ENCODE measurements around the gene GPRIN2.
"Not testable (repeated sequence)": the region's sequence is repeated elsewhere in the genome, so short reads cannot be mapped to it uniquely, and the experiment has no call there.

GPRIN2 gene

DNA sequence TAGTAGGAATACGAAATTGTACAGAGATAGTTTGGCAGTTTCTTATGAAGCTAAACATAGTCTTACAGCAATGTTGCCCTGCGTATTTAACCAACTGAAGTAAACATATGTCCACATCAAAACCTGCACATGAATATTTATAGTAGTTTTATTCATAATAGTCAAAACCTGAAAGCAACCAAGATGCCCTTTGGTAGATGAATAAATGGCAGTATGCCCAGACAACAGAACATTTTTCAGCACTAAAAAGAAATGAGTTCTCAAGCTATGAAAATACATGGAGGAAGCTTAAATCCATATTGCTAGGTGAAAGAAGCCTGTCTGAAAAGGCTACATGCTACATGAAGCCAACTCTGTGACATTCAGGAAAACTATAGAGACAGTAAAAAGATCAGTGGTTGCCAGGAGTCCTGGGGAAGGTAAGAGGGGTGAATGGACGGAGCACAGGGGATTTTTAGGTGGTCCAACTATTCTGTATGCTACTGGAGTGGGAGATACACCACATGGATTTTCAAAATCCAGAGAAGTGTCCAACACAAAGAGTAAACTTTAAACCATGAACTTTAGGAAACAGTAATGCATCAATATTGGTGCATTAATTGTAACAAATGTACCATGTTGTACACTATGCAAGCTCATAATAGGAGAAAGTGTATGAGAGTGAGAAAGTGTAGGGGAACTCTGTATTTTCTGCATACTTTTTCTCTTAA is 17.6 kb downstream of the GPRIN2 start:
- DNase-seq (ENCODE audit: insufficient read length, low spot score) (no peak), FAIRE-seq (no peak)

DNA sequence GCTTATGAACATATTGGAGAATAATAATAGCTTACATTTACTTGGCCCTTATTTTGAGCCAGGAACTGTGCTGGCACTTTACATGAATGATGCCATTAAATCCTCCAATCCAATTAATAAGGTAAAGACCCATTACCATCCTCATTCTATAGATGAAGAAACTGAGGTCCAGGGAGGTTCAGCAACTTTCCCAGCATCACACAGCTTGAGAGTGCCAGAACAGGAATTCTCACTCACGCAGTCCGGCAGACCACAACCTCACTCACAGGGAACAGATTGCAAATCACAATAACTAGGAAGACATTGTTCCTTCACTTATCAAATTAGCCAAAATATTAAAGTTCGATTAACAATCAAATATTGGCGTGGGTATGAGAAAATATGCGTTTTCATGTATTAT is 18.3 kb downstream of the GPRIN2 start:
- FAIRE-seq (no peak), DNase-seq (ENCODE audit: insufficient read length, low spot score) (no peak)

DNA sequence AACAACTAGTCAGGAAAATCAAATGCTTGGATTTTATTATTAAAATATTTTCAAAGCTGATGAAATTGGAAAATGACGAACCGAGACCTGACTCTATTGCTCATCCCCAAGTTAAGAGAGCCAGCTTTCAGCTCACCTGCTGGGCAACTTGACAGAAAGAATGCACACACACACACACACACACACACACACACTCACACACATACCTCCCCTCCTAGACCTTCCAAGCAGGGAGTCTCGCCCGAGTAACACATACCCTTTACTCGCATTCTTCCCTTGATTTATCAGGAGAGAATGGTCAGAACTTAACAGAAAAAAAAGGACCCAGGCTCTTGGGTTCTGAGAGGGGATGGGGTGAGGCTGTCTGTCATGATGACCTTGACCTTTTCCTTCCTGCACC is 19.1 kb downstream of the GPRIN2 start:
- DNase-seq (ENCODE audit: insufficient read length, low spot score) (no peak), FAIRE-seq (no peak)

DNA sequence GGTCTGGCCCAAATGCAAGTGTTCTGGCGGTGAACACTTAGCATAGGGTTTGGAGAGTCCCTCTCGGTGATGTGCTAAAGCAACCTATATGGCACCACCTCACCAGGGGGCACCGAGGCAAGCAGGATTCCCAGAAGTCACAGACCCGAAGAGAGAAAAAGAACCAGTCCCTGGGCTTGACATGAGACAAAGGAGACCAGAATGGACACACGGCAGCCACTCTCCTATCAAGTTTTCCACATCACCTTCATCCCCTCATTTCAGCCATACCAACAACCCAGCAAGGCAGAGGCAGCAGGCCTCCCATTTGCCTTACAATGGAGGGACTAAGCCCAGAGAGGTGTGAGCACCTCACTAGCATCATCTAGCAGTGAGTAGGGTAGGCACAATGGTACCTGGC is 19.7 kb downstream of the GPRIN2 start:
- FAIRE-seq (no peak), DNase-seq (ENCODE audit: insufficient read length, low spot score) (no peak)

DNA sequence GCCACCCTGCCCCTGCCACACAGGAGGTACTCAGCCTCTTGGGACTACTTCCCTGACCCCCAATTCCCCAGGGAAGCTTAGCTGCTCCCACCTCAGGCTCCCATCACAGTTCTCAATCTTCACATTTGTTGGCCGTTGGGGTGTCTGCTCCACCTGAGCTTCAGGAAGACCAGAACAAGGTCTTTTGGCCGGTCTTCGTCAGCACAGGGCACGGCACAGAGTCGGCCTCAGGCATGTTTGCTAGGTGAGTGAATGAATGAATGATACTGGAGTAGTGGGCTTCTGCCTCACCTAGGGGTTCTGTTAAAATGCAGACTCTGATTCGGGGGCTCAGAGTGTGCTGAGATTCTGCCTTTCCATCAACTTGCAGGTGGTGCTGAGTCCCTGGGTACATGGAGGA is 20.3 kb downstream of the GPRIN2 start:
- DNase-seq (ENCODE audit: insufficient read length, low spot score) (no peak), FAIRE-seq (no peak)

GRCh38 chr10:46534828-46535524 is 21.5 kb downstream of the GPRIN2 start:
- DNase-seq (ENCODE audit: insufficient read length, low spot score) (no peak), FAIRE-seq (no peak)

GRCh38 chr10:46532256-46532655 is 24.2 kb downstream of the GPRIN2 start:
- not testable (repeated sequence) for DNase-seq (ENCODE audit: insufficient read length, low spot score); FAIRE-seq

GRCh38 chr10:46530249-46531186 is 25.9 kb downstream of the GPRIN2 start:
- DNase-seq (ENCODE audit: insufficient read length, low spot score): no peak
- no peak for FAIRE-seq

GRCh38 chr10:46529742-46530141 is 26.7 kb downstream of the GPRIN2 start:
- not testable (repeated sequence) for FAIRE-seq; DNase-seq (ENCODE audit: insufficient read length, low spot score)

DNA sequence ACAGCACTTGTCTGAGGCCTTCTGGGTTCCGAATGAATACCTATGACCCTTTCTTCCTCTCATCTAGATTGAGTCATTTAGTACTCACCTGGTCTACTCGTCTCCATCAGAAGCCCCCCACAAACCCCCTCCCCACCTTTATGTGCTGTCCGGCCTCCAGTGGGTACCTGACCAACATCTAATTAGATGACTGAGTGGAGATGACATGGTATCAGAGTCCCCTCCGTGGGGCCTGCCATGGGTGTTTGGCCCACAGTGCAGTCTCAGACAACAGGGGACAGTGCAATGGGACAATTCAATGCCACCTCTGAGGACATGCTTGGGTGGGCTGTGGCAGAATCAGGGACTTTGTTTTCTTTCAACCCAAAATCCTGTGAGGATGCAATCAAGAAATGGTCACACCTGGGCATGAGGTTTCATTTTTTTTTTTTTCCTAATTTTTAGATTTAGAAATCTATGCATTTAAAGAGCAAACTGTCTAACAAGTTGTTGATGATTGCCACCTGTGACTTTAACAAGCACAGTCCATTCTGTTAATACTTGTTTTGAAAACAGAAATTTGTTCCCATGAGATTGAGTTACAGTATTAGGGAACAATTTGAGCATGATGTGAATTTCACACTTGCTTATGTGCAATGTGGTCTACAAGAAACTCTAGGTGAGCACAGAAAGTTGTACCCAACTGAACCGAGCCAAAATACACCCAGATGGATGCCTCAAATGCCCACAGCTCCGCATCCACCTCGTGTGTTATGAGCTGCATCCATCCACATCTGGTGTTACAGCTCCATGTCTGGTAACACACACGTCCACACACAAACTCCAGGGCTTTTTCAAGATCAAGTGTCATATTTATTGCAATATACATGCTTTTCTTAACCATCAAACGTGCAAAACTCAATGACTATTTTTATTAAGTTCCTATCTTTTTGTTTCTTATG is 27.5 kb downstream of the GPRIN2 start:
- FAIRE-seq (no peak), DNase-seq (ENCODE audit: insufficient read length, low spot score) (no peak)

DNA sequence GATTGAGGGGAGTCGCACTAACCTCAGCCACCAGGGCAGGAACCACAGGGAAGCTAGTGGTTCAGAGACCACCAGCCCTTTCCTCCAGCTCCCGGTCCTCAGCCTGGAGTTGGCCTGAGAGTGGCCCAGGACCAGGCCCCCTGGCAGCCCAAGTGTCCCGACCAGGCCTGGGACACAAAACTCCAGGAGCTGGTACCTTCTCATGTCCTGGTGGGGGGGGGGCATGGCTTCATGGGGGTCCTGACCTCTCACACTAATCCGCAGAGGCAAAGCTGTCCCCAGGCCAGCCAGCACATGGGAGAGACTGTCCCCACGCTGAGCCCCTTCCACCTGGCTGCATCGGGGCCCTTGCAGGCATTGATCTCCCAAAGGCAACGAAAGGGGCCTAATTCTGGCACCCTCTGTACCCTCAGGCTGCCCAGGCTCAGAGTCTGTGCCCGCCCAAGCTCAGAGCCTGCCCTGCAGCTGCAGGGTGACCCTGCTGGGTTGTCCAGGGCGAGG is 28.2 kb downstream of the GPRIN2 start:
- DNase-seq (ENCODE audit: insufficient read length, low spot score) (no peak), FAIRE-seq (no peak)

DNA sequence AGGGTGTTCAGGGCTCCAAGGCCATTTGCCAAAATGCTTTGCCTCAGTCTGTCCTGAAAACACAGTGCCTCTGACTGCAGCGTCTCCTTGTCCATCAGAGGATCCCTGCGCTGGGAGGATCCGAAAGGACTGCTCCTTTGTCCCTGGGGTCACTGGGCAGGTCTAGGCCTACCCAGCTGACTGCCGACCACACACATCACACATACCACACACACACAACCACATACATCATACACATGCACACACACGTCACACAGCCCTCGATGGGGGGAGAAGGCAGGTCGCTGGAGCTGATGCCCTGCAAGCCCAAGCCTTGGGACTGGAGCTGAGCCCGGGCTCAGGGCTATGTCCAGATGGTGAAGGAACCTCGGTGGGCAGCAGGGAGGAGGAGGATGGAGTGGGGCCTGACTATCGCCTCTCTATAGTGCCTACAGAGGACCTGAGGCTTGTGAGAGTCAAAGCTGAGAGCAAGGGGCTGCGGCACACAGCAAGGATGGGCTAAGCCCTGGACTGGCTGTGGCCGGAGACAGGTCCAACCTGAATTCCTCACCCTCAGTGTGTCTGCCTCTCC is 29.1 kb downstream of the GPRIN2 start:
- FAIRE-seq (no peak), DNase-seq (ENCODE audit: insufficient read length, low spot score) (no peak)

- FAIRE-seq (no peak), DNase-seq (ENCODE audit: insufficient read length, low spot score) (no peak)
Measured at GRCh38 chr10:46526682-46527038, 29.8 kb downstream of the GPRIN2 start.

- DNase-seq (ENCODE audit: insufficient read length, low spot score): no peak
- FAIRE-seq: no peak
Measured at GRCh38 chr10:46525824-46526681, 30.4 kb downstream of the GPRIN2 start.

- no peak for FAIRE-seq
- DNase-seq (ENCODE audit: insufficient read length, low spot score): no peak
Measured at GRCh38 chr10:46525177-46525823, 31.2 kb downstream of the GPRIN2 start.

GRCh38 chr10:46524472-46525176 is 31.8 kb downstream of the GPRIN2 start:
- FAIRE-seq (no peak), DNase-seq (ENCODE audit: insufficient read length, low spot score) (no peak)

- DNase-seq (ENCODE audit: insufficient read length, low spot score) (no peak), FAIRE-seq (no peak)
Measured at GRCh38 chr10:46523962-46524471, 32.4 kb downstream of the GPRIN2 start.

Data from GM19239 (cell line).